Measurements from ENCODE around the gene MAN1C1. TPM values are rescaled to one million over a fixed set of nuclear protein-coding genes. Genes with fewer than 3 reads are reported as not detected.
"Not testable (repeated sequence)": the region's sequence is repeated elsewhere in the genome, so short reads cannot be mapped to it uniquely, and the experiment has no call there.

MAN1C1 gene
- total RNA-seq, 1 donor from 2014 or later, result 6.8 TPM

DNA sequence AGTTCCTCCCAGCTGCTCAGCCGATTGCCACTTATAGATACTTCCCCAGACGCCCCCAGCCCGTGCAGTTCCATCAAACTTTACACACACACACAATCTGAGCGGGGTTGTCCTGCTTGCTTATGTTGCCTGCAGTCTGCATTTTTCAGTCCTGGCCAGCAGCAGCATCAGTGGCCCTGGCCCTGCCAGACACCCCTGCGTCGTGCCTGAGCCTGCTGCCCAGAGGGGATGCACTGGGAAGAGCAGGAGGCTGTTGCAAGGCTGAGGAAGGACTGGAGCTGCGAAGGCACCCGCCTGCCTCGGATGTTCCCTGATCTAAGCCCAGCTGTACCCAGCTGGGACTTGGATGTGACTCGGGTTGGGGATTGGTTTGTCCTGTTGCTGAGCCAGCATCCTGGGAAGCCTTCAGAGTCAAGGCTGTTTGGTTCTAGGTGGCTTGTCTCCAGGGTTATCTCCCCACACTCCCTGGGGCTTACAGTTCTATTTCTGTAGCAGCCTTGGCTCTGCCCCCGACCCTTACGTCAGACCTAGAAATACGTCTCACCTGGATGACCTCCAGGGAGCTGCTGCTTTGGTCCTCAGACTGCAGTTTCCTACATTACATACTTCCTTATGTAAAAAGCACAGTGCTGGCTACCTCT is 42.3 kb downstream of the MAN1C1 start:
- Mint-ChIP-seq H3K4me1 (peaks cover 24% of the 10 kb centered on the region), H3K27ac (no peak overlapping the region)
- H3K4me1 ChIP-seq, result peaks cover 14% of the 10 kb centered on the region

DNA sequence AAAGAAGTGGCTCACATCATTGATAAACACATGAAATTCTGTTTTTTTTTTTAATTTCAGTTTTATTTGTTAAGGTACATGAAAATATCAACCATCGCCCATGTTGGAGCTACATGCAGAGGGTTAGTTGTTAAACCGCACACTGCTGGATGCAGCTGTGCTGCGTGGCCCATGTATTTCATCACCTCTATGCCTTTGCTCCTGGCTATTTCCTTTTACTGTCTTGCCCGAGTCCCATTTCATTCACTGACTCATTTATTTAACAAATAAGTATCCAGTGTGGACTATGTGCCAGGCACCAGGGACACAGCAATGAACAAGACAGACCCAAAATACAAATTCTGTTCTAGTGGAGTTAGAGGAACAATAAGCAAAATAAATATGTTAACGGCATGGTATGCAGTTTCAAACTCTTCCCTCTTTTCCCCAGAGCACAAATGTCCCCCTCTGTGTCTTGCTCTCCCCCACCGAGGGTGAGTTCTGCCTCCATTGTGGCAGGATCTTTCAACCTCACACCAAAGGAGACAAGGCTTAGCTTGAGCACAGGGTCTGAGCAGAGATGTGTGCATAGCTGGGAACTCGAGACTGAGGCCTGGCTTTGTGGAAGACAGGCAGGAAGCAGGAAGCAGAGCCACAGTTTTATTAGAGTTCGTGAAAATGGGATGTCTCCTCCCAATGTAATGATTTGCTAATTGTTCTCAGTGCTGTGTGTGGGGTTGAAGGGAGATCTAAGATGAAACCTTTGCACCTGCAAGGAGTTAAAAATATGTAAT is 44.6 kb downstream of the MAN1C1 start:
- H3K9me3 ChIP-seq (ENCODE audit: low read depth), result no peaks in the 10 kb centered on the region
- H3K27ac ChIP-seq, result peak overlapping the region; percentile 82
- no peak overlapping the region for H3K4me3 Mint-ChIP-seq
- H3K4me3 ChIP-seq, result no peak overlapping the region
- H3F3A ChIP-seq (ENCODE audit: low read depth), result peaks cover 21% of the 10 kb centered on the region
- H3K9ac ChIP-seq, result no peak overlapping the region
- H3K4me1 Mint-ChIP-seq, result peaks cover 27% of the 10 kb centered on the region
- H3K36me3 ChIP-seq, result no peaks in the 10 kb centered on the region
- H3K36me3 Mint-ChIP-seq, result no peaks in the 10 kb centered on the region
- H3K27me3 ChIP-seq, result no peaks in the 10 kb centered on the region
- peak overlapping the region; percentile 14 for H3K4me2 ChIP-seq
- H3K27ac Mint-ChIP-seq, result peak overlapping the region; percentile 81
- H3K27me3 Mint-ChIP-seq (ENCODE audit: insufficient read depth, low read depth), result peaks cover 5% of the 10 kb centered on the region
- TF ChIP-seq, protein P1, sequence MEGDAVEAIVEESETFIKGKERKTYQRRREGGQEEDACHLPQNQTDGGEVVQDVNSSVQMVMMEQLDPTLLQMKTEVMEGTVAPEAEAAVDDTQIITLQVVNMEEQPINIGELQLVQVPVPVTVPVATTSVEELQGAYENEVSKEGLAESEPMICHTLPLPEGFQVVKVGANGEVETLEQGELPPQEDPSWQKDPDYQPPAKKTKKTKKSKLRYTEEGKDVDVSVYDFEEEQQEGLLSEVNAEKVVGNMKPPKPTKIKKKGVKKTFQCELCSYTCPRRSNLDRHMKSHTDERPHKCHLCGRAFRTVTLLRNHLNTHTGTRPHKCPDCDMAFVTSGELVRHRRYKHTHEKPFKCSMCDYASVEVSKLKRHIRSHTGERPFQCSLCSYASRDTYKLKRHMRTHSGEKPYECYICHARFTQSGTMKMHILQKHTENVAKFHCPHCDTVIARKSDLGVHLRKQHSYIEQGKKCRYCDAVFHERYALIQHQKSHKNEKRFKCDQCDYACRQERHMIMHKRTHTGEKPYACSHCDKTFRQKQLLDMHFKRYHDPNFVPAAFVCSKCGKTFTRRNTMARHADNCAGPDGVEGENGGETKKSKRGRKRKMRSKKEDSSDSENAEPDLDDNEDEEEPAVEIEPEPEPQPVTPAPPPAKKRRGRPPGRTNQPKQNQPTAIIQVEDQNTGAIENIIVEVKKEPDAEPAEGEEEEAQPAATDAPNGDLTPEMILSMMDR (IDR thresholded peaks at IDR 0.05), result no peak
- TF ChIP-seq EZH2 (IDR thresholded peaks at IDR 0.05), result no peak
- TF ChIP-seq EZH2phosphoT487 (IDR thresholded peaks at IDR 0.05), result no peak
- H3K79me2 ChIP-seq (ENCODE audit: low read depth), result no peaks in the 10 kb centered on the region
- peaks cover 19% of the 10 kb centered on the region for H3K4me1 ChIP-seq
- H2AFZ ChIP-seq (replicated peaks), result no peak overlapping the region
- H4K20me1 ChIP-seq (ENCODE audit: low read depth), result no peaks in the 10 kb centered on the region
- DNase-seq (ENCODE audit: low spot score), result peak; percentile 58
- H3K9me3 Mint-ChIP-seq, result no peaks in the 10 kb centered on the region

More for the DNA sequence above, 42.3 kb downstream of the MAN1C1 start:
- peaks cover 5% of the 10 kb centered on the region for H3K27me3 Mint-ChIP-seq (ENCODE audit: insufficient read depth, low read depth)
- Histone ChIP-seq H3F3A (ENCODE audit: low read depth) (peaks cover 16% of the 10 kb centered on the region), H3K27ac (no peak overlapping the region), H3K79me2 (ENCODE audit: low read depth) (no peaks in the 10 kb centered on the region), H3K9ac (no peak overlapping the region), H3K4me3 (no peak overlapping the region), H4K20me1 (ENCODE audit: low read depth) (no peaks in the 10 kb centered on the region), H2AFZ (replicated peaks) (no peak overlapping the region), H3K9me3 (ENCODE audit: low read depth) (no peaks in the 10 kb centered on the region), H3K36me3 (no peaks in the 10 kb centered on the region), H3K27me3 (no peaks in the 10 kb centered on the region), H3K4me2 (no peak overlapping the region)
- no peaks in the 10 kb centered on the region for H3K9me3 Mint-ChIP-seq
- TF ChIP-seq EZH2 (IDR thresholded peaks at IDR 0.05) (no peak), EZH2phosphoT487 (IDR thresholded peaks at IDR 0.05) (no peak)
- TF ChIP-seq, protein P1 (IDR thresholded peaks at IDR 0.05), result no peak
- H3K4me3 Mint-ChIP-seq, result no peak overlapping the region
- no peaks in the 10 kb centered on the region for H3K36me3 Mint-ChIP-seq
- DNase-seq (ENCODE audit: low spot score), result no peak

DNA sequence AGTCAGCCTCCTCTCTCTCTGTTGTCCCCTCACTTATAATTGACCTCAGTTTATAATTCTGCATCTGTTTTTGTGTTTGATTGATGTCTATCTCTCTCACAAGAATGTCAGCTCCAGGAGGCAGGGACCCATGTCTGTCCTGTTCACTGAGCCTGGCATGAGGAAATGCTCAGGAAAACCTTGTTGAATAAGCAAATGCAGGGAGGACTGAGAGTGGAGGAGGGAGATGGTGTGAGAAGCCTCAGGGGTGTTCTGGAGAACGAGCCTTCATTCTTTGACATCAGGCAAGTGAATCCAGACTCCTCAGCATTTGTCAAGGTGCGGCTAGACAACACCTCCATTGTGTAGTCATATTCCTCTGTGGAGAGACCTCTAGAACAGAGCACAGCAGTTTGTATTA is 45.5 kb downstream of the MAN1C1 start:
- peaks cover 5% of the 10 kb centered on the region for H3K27me3 Mint-ChIP-seq (ENCODE audit: insufficient read depth, low read depth)
- H3K4me1 ChIP-seq, result peaks cover 26% of the 10 kb centered on the region
- DNase-seq (ENCODE audit: low spot score), result no peak
- no peaks in the 10 kb centered on the region for H3K9me3 Mint-ChIP-seq
- peak overlapping the region; percentile 82 for H3K27ac ChIP-seq
- no peaks in the 10 kb centered on the region for H3K9me3 ChIP-seq (ENCODE audit: low read depth)
- peaks cover 30% of the 10 kb centered on the region for H3F3A ChIP-seq (ENCODE audit: low read depth)
- H2AFZ ChIP-seq (replicated peaks), result peak overlapping the region; percentile 13
- H4K20me1 ChIP-seq (ENCODE audit: low read depth), result no peaks in the 10 kb centered on the region
- H3K4me1 Mint-ChIP-seq, result peaks cover 35% of the 10 kb centered on the region
- H3K9ac ChIP-seq, result no peak overlapping the region
- TF ChIP-seq EZH2phosphoT487 (IDR thresholded peaks at IDR 0.05), result no peak
- TF ChIP-seq, protein P1 (IDR thresholded peaks at IDR 0.05), result no peak
- TF ChIP-seq EZH2 (IDR thresholded peaks at IDR 0.05), result no peak
- no peak overlapping the region for H3K4me3 Mint-ChIP-seq
- H3K27ac Mint-ChIP-seq, result peak overlapping the region; percentile 58
- H3K36me3 Mint-ChIP-seq, result no peaks in the 10 kb centered on the region
- no peaks in the 10 kb centered on the region for H3K27me3 ChIP-seq
- H3K36me3 ChIP-seq, result no peaks in the 10 kb centered on the region
- no peaks in the 10 kb centered on the region for H3K79me2 ChIP-seq (ENCODE audit: low read depth)
- no peak overlapping the region for H3K4me3 ChIP-seq
- no peak overlapping the region for H3K4me2 ChIP-seq

DNA sequence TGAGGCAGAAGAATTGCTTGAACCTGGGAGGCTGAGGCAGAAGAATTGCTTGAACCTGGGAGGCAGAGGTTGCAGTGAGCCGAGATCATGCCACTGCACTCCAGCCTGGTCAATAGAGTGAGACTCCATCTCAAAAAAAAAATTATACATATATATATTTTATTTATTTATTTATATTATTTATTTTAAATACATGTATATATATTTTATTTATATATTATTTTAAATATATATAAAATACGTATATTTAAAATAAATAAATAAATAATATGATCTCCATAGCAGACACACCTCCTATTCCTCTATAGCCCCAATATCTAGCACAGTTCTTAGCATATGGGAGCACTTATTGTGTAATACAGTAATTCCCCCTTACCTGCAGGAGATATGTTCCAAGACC is 46.4 kb downstream of the MAN1C1 start:
- H2AFZ ChIP-seq (replicated peaks); H3K27me3 Mint-ChIP-seq (ENCODE audit: insufficient read depth, low read depth); H3K79me2 ChIP-seq (ENCODE audit: low read depth); H3K9ac ChIP-seq; H3K27me3 ChIP-seq; DNase-seq (ENCODE audit: low spot score); H3K36me3 Mint-ChIP-seq; H3K9me3 ChIP-seq (ENCODE audit: low read depth); H3K27ac ChIP-seq; H3K4me3 Mint-ChIP-seq; H3K4me3 ChIP-seq; H3K27ac Mint-ChIP-seq; H4K20me1 ChIP-seq (ENCODE audit: low read depth); H3K9me3 Mint-ChIP-seq; H3K4me2 ChIP-seq; H3K36me3 ChIP-seq: not testable (repeated sequence)
- H3K4me1 ChIP-seq, result peaks cover 29% of the 10 kb centered on the region
- peaks cover 36% of the 10 kb centered on the region for H3F3A ChIP-seq (ENCODE audit: low read depth)
- H3K4me1 Mint-ChIP-seq, result peaks cover 41% of the 10 kb centered on the region

Data from neural progenitor cell (in vitro differentiated cells).